Subcutaneous abdominal adipose tissue (tissue), 5 donors: ENCODE measurements around the gene GSDME.

Source experiments
- H3K27ac ChIP-seq: one replicate; pipeline ENCODE4 v1.7.0; 2013; ENCODE audit warnings: low read depth, mild to moderate bottlenecking, inconsistent platforms, low read length, moderate library complexity
- H3K27me3 ChIP-seq, 5 donors: one replicate each; pipeline ENCODE4 v1.7.0; 2013; ENCODE audit warnings: low read length in 5 of 5, inconsistent platforms in 1 of 5; ENCODE audit not compliant: control insufficient read depth in 5 of 5, insufficient read depth in 4 of 5
- H3K36me3 ChIP-seq, 5 donors: one replicate each; pipeline ENCODE4 v1.7.0; 2013; ENCODE audit warnings: low read length in 5 of 5; ENCODE audit not compliant: control insufficient read depth in 5 of 5, insufficient read depth in 5 of 5
- H3K4me1 ChIP-seq, 5 donors: one replicate each; pipeline ENCODE4 v1.7.0; 2013; ENCODE audit warnings: low read length in 5 of 5, mild to moderate bottlenecking in 3 of 5, moderate library complexity in 1 of 5; ENCODE audit not compliant: control insufficient read depth in 5 of 5, insufficient read depth in 5 of 5
- H3K4me3 ChIP-seq, 5 donors: one replicate each; pipeline ENCODE4 v1.7.0; 2013; ENCODE audit warnings: low read length in 5 of 5, low read depth in 1 of 5
- H3K9ac ChIP-seq, 5 donors: one replicate each; pipeline ENCODE4 v1.7.0; 2013; ENCODE audit warnings: low read length in 5 of 5, mild to moderate bottlenecking in 4 of 5, moderate library complexity in 3 of 5
- H3K9me3 ChIP-seq, 5 donors: one replicate each; pipeline ENCODE4 v1.7.0; 2013; ENCODE audit warnings: low read length in 5 of 5; ENCODE audit not compliant: control insufficient read depth in 5 of 5
- donor health status: healthy.
- donor health status: healthy.
- donor health status: healthy.
- donor health status: healthy.
- donor health status: healthy.

The GSDME gene

DNA sequence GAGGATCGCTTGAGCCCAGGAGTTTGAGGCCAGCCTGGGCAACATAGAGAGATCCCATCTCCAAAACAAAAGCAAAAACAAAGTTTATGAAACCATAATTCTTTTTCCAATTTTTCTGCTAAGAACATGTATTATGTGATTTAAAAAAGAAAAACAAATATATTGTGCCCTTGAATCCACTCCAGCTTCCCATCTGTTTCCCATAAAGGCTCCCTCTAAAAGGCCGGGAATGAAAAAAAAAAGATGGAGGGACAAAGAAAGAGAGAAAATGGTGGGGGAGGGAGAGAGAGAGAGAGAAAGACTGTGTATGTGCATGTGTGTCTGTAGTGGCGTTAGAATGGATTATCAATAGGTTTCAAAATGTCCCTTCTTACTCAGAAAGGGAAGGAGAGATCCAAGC lies 20.5 kb upstream of the GSDME start:
- no peaks in the 10 kb centered on the region for H3K9me3 ChIP-seq
- H3K27me3 ChIP-seq = no peaks in the 10 kb centered on the region
- peaks cover 0 to 14% (median 4%) of the 10 kb centered on the region in 5 donors for H3K4me1 ChIP-seq
- H3K27ac ChIP-seq = no peak overlapping the region
- H3K9ac ChIP-seq = no peak overlapping the region
- H3K36me3 ChIP-seq = no peaks in the 10 kb centered on the region
- no peak overlapping the region for H3K4me3 ChIP-seq

DNA sequence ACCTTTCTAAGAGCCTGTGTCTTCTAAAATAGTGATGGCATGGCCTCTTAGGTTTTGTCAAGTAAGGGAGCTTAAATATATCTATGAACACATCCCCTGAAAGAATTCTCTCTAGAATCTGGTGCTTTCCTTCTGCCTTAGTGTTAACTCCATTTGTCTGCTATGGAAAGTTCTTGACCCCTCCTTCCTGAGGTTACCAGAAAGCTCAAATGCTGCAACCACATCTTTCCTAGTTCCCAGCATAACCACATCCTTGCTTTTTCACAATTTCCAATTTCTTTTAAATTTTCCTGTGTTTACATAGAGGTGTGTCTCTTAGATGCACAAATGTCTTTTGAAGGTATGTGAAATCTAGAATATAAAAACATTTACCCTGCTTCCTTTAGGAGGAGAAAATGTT lies 16.4 kb upstream of the GSDME start:
- Histone ChIP-seq H3K36me3 (no peaks in the 10 kb centered on the region), H3K27me3 (no peaks in the 10 kb centered on the region), H3K9me3 (peaks cover 0 to 12% (median 3%) of the 10 kb centered on the region in 5 donors)

GRCh38 chr7:24769851-24770250 lies 12.6 kb upstream of the GSDME start:
- H3K4me1 ChIP-seq = peaks cover 0 to under 1% (median 0%) of the 10 kb centered on the region in 5 donors
- H3K9me3 ChIP-seq = peaks cover 0 to 12% (median 3%) of the 10 kb centered on the region in 5 donors
- H3K36me3 ChIP-seq = no peaks in the 10 kb centered on the region
- no peak overlapping the region for H3K27ac ChIP-seq
- H3K9ac ChIP-seq = no peak overlapping the region
- no peak overlapping the region for H3K4me3 ChIP-seq
- peaks cover 0 to 3% (median 0%) of the 10 kb centered on the region in 5 donors for H3K27me3 ChIP-seq

More for the DNA sequence above, 16.4 kb upstream of the GSDME start:
- peaks cover 0 to 4% (median 3%) of the 10 kb centered on the region in 5 donors for H3K4me1 ChIP-seq
- no peak overlapping the region for H3K4me3 ChIP-seq
- H3K9ac ChIP-seq = no peak overlapping the region
- no peak overlapping the region for H3K27ac ChIP-seq

GRCh38 chr7:24769014-24769830 lies 12.0 kb upstream of the GSDME start:
- no peaks in the 10 kb centered on the region for H3K36me3 ChIP-seq
- H3K27ac ChIP-seq = no peak overlapping the region

DNA sequence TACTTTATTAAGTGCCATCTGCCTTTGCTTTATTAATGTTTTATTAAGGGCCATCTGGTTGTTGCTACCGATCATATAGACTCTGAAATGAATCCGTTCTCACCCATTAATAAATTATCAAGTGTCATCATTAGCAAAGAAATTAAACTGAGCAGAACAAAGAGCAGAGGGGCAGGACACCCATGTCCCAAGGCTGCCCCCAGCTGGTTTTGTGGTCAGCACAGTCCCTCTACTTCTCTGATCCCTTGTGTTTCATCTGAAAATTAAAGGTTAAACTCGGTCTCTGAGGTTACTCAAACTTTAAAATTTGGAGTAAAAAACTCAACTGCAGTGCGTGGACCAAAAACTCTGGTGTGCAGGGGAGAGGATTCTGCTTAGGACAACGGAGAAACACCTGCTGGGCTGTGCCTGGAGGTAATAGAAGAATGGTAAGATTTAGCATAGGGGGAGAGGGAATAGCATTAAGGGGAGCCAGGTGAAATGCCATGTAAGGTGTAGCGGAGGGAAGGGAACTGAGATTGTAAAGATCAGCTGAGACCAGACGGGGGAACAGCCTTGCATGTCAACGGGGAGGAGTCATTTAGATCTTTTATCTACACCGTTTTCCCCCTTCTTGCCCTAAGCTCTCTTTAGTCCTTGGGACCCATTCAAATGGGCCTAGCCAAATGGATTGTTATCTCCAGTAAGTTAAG lies 10.8 kb upstream of the GSDME start:
- H3K4me3 ChIP-seq = no peak overlapping the region
- H3K4me1 ChIP-seq = no peaks in the 10 kb centered on the region
- no peak overlapping the region for H3K9ac ChIP-seq
- no peak overlapping the region for H3K27ac ChIP-seq
- H3K27me3 ChIP-seq = peaks cover 0 to 3% (median 0%) of the 10 kb centered on the region in 5 donors
- peaks cover 0 to 12% (median 3%) of the 10 kb centered on the region in 5 donors for H3K9me3 ChIP-seq
- H3K36me3 ChIP-seq = no peaks in the 10 kb centered on the region

More at GRCh38 chr7:24769014-24769830, 12.0 kb upstream of the GSDME start:
- no peak overlapping the region for H3K4me3 ChIP-seq
- H3K9me3 ChIP-seq = peaks cover 0 to 12% (median 3%) of the 10 kb centered on the region in 5 donors
- H3K4me1 ChIP-seq = no peaks in the 10 kb centered on the region
- peaks cover 0 to 3% (median 0%) of the 10 kb centered on the region in 5 donors for H3K27me3 ChIP-seq
- no peak overlapping the region for H3K9ac ChIP-seq

GRCh38 chr7:24764972-24765744 lies 7.9 kb upstream of the GSDME start:
- Histone ChIP-seq H3K4me1 (no peaks in the 10 kb centered on the region), H3K9me3 (no peaks in the 10 kb centered on the region), H3K27ac (no peak overlapping the region), H3K4me3 (no peak overlapping the region), H3K9ac (no peak overlapping the region), H3K27me3 (peaks cover 0 to 3% (median 2%) of the 10 kb centered on the region in 5 donors), H3K36me3 (no peaks in the 10 kb centered on the region)

DNA sequence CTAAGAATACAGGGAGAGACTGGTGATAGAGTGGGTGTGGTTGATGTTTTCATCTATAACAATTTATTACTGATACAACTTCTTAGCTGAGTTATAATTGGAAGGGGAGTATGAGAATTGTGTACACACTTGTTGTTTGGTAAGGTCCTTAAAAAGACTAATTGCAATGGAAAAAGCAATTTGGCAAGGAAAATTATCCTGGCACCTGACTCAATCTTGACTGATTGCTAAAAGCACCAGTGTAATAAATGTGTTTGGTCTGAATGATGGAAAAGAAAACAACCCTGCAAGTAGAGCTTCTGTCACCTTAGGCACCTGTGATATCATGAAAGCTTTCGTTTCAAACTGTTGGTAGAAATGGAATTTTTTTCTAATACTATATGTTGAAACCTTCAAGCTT lies 6.7 kb upstream of the GSDME start:
- Histone ChIP-seq H3K27ac (no peak overlapping the region), H3K9me3 (no peaks in the 10 kb centered on the region)

GRCh38 chr7:24763303-24763901 lies 6.1 kb upstream of the GSDME start:
- H3K4me1 ChIP-seq = peaks cover 0 to 1% (median under 1%) of the 10 kb centered on the region in 5 donors
- no peak overlapping the region for H3K4me3 ChIP-seq
- no peaks in the 10 kb centered on the region for H3K9me3 ChIP-seq
- peaks cover 0 to 3% (median 2%) of the 10 kb centered on the region in 5 donors for H3K27me3 ChIP-seq
- H3K9ac ChIP-seq = no peak overlapping the region
- no peaks in the 10 kb centered on the region for H3K36me3 ChIP-seq
- H3K27ac ChIP-seq = no peak overlapping the region

More for the DNA sequence above, 6.7 kb upstream of the GSDME start:
- H3K4me1 ChIP-seq = no peaks in the 10 kb centered on the region
- no peak overlapping the region for H3K4me3 ChIP-seq
- H3K36me3 ChIP-seq = no peaks in the 10 kb centered on the region
- H3K27me3 ChIP-seq = peaks cover 0 to 3% (median 2%) of the 10 kb centered on the region in 5 donors
- no peak overlapping the region for H3K9ac ChIP-seq

DNA sequence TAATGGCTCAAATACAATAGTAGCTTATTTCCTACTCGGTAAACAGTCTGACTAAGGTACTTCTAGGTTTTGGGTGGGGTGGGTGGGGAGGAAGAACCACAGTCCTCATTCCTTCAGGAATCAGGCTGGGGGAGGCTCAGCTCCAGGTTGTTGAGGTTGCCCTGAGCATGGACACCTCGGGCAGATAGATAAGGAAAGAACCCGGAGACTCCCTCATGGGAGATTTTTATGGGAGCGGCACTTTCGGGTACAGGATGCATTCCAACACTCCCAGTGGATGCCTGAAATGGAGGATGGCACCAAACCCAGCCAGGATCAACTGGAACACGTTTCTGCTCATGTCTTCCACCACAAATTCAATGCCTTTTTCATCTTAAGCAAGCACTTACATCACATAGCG lies 5.5 kb upstream of the GSDME start:
- Histone ChIP-seq H3K36me3 (no peaks in the 10 kb centered on the region), H3K9ac (no peak overlapping the region), H3K4me1 (peaks cover 0 to 8% (median 7%) of the 10 kb centered on the region in 5 donors), H3K27me3 (peaks cover 0 to 3% (median 2%) of the 10 kb centered on the region in 5 donors), H3K27ac (no peak overlapping the region), H3K4me3 (no peak overlapping the region), H3K9me3 (no peaks in the 10 kb centered on the region)
